ENCODE data around the gene MEGF11. TPM values are rescaled to one million over a fixed set of nuclear protein-coding genes. Genes with fewer than 3 reads are reported as not detected.

Gene MEGF11
- polyA plus RNA-seq, 3 donors: 2.6 to 3.5 (median 2.7) TPM

DNA sequence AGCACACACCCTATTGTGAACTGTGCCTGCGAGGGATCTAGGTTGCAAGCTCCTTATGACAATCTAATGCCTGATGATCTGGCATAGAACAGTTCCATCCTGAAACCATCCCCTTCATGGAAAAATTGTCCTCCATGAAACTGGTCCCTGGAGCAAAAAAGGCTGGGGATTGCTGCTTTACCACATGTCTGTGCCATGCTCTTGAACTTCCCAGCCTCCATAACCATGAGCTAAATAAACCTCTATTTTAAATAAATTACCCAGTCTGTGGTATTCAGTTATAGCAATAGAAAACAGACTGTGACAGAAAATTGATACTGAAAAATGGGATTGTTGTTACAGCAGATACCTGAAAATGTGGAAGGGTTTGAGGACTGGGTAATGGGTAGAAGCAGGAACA is 221.5 kb downstream of the MEGF11 start:
- DNase-seq: no peak

DNA sequence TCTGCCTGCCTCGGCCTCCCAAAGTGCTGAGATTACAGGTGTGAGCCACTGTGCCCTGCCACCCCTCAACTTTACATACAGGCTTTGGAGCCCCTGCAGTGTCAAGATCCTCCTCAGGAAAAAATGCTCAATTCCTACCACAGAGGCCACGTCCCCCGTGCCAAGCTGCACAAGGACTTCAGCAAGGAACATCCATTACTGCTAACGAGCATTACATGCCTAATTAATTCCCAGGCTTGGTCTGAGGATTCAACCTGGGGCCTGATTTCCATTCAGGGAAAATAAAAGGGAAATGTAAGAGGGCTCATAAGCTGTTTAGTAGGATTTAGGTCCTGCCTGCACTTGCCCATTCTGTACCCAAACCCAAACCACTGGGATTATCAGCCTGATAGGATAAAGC is 222.9 kb downstream of the MEGF11 start:
- no peak for DNase-seq

DNA sequence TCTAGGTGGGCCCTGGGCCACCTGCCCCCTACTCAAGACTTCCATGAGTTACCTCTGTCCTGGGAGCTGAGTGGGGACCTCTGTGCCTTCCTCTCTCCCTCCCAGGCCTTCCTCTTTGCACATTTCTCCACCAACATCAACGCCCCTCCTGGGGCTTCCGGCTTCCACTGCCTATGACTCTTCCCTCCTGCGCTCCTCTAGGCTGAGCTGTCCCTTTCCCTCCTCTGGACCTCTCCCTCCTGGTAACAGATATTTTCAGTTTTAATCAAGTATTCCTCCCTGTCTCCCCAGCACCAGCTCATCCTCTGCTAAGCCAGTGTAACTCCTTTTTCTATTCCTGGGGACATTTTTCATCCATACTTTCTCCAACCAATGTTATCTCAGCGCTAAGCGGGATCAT is 223.9 kb downstream of the MEGF11 start:
- DNase-seq: no peak

DNA sequence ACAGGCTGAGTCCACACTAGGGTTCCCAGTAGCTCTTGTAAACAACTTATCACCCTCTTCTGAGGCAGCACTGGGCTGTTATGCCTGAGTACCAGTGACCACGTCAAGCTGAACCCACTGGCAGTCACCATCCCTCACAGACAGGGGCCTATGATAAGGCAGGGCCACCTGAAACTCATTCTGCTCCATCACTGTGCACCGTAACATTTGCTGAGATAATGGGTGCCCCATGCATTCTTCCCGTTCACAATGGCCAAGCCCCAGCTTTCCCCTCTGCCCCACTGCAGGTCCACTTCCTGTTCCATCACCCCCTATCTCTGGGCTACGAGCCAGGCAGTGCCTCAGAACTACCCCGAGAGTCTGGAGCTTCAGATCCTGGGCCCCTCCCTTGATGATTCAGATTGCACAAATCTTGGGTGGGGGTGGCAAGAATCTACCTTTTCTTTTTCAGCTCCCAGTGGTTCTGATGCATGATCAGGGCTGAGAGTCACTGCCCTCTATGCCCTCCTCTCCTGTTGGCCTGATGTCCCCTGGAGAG is 226.2 kb downstream of the MEGF11 start:
- no peak for DNase-seq

DNA sequence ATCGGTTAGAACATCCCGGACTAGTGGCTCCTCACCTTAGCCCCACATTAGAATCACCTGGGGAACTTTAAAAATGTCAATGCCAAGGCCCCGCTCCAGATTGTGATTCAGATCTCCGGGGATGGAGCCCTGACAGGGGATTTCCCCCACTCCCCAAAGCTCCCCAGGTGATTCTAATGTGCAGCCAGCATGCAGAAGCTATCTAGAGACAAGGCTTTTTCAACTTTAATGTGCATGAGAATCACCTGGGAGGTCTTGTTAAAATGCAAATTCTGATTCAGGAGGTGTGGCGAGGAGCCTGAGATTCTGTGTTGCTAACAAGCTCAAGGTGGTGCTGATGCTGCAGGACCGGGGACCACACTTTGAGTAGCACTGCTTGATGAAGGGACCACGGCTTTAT is 227.6 kb downstream of the MEGF11 start:
- DNase-seq: no peak

DNA sequence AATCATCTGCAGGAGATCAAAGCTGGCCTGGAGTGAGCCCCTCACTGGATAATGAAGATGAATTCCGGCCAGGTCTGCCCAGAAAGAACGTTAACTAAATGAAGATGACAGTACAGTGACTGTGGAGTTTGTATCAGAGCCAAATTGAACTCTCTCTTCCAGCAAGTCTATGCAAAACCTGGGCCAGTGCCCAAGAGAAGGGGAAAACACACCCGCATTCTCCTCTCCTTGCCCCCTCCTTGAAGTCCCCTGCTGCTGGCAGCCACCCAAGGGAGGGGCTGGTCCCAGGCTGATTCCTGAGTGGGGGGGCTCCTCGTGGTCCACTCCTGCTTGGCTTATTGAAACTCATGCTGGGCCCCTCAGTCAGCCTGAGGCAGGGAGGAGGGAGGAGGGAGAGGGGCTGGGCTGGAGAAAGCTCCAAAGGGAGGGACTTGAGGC is 228.5 kb downstream of the MEGF11 start:
- no peak for DNase-seq

DNA sequence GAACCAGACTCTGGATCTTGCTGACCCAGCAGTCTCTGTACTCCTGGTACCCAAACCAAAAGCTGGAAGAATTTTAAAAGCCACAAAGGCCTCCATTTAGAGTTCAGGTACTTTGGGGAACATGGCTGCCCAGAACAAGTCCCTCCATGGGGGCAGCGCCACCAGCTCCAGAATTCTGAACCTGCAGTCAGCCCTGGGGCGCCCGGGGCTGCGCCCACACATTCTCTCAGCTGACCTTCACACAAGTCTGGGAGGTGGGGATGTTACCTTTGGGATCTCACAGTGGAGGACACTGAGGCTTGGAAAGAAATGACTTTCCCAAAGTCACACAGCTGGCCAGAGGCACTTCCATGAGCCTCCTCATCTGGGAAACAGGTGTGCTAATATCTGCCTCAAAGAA is 229.4 kb downstream of the MEGF11 start:
- DNase-seq: no peak

DNA sequence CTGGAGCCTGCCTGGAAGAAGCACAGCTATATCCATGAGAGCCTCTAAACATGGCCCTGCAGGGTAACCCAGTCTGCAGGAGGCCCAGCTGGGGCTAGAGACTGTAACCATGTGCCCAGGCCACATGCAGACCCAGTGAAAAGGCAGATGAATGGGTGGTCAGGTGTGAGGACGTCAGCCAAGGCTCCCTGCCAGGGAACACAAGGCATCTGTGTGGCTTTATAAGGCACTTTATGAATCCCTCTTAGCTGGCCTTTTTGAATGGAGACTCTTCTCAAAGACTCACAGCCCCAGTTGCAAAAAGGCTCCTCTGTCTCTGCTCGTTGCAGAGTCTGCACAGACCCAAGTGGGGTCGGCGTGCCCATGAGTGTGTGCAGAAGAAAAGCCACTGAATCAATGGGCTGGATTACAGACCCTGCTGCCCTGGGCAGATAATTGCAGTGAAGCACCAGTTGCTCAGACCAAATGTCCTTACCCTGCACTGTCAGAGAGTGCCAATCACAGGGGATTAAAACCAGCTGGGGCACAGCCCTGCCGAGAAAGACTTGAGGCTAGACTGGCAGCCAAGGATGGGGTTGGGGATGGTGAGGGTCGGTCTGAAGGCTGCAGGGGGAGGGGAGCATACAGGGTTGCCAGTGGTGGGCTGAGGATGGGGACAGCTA is 230.1 kb downstream of the MEGF11 start:
- DNase-seq: no peak

DNA sequence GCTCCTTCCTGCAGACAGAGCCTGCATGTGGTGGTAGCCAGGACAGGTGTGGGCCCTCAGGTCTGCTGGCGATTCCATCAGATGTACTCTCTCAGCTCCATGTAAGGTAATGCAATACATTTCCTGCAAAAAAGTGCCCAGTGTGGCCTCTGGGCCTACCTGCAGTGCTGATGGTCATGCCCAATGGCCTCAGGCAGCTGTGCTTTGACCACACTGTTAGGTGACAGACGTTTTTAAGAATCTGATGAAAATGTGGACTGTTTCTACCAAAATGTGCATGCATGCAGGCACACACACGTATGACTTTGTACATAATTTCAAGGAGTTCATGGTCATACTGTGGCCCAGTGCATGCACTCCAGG is 231.4 kb downstream of the MEGF11 start:
- DNase-seq: no peak

DNA sequence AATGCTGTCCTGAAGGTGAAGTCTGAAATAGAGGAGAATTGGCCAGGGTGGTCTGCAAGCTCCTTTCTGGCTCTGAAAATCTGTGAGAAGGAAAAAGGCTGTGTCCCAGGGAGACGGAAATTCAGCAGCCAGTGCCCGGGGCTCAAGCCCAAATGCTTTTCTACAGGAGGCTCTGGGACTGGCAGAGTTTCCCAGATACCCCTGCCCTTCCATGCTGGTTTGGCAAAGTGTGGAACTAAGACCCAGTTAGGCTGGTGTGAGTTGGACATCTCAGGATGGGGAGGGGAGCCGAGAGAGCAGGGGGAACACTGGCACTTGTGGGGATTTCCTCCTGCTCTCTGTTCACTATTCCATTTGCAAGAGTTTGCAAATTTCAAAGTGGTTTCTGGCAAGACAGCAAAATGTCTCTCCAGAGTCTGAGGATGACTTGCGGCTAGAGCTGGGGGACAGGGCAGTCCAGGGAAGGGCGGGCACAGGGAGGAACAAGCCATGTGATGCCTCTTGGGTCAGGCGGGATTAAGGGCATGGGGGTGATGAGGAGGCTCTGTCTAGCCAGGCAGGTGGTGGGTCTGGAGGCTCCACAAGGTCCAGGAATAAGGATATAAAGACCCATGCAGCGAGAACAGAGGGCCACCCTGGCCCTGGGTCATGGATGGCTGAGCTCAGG is 231.9 kb downstream of the MEGF11 start:
- no peak for DNase-seq

DNA sequence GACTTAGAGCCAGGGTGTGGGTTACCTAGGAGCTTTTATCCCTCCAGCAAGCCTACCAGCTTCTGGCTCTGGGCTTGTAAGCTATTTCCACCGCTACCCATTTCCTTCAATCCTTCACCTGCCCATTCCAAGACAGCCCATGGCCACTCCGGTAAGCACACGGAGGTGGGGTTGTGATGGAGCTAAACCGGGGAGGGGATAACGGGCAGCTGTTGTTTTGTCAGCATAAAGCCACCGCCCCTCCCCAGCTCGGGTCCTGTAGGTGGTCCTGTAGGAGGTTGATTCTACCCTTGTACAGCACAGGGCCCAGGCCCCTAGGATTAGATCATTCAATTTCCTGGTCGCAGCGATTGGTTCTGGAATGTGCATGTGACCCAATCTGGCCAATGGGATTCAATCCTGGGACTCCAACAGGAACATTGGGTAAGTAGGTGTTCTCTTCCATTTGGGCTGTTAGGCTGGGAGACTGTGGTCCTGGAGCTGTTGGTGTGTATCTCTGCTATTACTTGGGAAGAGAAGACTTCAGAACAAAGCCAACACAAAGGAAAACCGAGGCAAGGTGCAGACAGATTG is 233.6 kb downstream of the MEGF11 start:
- no peak for DNase-seq

DNA sequence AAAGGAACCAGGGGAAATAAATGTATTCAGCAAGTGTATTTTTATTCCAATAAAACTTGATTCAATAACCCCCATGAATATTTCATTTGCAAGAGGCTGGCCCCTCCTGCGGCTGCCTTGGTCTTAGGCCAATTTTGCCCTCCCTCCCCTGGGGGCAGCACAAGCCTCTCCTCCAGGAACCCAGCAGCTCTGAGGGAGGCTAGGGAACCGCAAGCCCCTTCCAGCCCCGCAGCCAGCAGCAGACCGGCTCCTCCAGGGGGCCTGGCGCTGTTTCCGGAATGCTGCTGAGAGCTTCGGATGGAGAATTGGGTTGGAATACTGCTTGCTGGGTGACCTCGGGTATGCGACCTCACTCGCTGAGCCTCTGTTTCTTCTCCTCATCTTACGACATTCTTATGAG is 234.2 kb downstream of the MEGF11 start:
- DNase-seq: no peak

DNA sequence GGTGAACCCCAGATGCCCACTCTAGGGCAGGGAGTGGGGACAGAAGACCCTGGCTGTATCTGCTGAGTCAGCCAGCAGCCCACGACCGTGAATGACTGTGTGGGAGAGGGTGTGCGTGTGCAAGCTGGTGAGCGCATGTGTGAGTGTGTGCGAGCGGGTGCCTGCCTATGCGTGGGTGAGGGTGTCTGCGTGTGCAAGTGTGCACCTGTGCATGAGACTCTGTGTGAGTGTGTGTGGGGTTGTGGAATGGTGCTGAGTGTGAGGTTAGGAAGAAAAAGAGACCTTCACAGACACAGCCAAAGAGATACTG is 235.1 kb downstream of the MEGF11 start:
- DNase-seq: no peak

DNA sequence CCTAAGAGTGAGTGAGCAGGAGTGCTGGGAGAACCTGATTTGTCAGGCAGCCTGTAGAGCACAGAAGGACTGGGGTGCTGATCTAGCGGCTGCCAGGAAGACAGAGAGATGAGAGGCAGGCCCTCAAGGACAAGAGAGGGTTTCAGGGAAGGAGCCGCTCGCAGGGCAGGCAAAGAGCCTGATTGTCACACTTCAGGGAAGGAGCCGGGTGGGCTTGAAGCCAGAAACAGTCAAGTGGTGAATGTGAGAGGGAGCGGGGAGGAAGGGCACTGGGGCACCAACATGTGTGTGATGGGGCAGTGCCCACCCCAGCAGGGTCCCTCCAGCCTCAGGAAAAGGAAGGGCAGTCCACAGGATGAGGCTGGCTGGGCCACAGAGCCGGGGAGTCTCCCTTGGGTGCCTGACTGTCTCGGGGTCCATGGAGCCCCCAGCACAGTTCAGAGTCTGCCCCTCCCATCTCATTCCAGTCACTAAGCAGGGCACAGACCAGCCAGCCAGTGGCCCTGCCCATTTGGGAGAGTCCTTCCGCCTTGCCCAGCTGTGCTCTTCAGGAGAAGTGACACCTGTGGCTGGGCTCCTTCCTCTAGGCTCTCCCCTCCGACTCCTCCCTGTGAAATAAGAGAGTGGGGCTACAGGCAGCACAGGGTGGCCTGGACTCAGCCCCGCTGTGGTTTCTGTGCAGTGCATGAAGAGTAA is 235.6 kb downstream of the MEGF11 start:
- DNase-seq: no peak

DNA sequence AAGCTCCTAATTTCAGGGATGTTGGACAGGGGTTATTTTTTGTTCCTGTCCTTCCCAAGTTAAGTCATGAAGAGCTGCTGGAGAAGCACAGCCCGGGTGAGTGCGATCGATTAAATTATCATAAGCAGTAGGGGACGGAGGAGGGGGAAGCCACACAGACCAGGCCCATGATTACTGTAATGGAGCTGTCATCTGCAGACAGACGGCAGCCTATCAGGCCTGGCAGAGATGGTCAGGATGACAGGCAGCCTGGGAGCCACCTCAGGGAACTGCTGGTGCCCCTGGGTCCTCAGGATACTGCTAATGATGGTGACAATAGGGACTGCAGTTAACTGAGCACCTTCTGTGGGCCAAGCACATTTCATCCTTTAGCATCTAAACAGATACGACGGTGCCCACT is 236.6 kb downstream of the MEGF11 start:
- no peak for DNase-seq

DNA sequence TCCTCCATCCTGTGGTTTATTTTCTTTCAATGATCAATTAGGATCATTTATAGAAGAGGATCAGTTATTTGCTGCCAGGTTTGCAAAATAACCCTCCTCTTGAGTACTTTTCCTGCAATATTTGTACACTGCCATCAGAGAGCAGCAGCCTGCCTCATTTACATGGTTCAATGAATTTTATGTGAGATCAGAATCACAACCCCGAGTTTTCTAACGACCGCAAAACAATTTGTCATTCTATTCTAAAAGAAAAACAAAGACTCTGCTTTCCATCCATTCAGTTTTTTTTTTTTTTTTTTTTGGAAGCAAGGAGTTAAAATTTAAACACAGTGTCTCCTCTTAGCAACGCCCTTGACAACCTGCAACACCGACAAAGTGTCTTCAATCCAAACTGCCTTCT is 237.4 kb downstream of the MEGF11 start:
- no peak for DNase-seq

DNA sequence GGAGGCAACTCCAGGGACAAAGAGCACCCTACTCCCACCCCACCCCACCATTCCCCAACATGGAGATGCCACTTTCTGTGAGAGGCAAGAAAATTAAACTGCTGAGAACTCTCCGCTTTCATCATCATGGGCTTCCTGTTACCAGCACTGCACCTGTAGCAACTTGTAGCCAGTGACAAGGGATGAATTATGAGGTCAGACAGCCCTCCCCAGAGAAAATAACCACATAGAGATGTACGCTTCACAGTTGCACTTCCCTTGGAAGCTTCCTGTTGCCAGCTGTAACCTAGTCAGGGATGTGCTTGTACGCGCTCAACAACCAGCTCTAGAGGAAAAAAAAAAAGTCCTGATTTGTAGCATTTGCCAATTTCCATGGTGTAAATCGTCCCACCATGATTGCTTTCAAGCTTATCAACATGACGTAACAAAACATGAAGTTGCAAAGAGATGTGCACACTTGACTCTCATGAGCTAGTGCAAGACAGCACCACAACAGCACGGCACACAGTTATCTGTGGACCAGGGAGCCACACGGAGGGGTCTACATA is 238.8 kb downstream of the MEGF11 start:
- DNase-seq: no peak

DNA sequence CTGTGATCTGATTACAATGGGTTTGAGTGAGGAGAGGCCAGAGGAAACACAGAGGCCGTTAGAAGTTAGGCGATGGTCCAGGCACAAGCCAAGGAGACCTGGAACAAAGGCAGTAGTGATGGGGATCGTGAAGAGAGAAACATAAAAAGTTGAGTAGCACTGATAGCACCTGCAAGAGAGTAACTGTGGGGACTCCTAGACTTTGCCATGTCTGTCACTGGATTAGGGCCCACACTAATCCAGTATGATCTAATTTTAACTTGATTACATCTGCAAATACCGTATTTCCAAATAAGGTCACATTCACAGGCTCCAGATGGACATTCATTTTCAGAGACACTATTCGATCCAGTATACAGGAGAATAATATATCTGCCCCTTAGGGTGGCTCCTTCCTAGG is 239.5 kb downstream of the MEGF11 start:
- no peak for DNase-seq

DNA sequence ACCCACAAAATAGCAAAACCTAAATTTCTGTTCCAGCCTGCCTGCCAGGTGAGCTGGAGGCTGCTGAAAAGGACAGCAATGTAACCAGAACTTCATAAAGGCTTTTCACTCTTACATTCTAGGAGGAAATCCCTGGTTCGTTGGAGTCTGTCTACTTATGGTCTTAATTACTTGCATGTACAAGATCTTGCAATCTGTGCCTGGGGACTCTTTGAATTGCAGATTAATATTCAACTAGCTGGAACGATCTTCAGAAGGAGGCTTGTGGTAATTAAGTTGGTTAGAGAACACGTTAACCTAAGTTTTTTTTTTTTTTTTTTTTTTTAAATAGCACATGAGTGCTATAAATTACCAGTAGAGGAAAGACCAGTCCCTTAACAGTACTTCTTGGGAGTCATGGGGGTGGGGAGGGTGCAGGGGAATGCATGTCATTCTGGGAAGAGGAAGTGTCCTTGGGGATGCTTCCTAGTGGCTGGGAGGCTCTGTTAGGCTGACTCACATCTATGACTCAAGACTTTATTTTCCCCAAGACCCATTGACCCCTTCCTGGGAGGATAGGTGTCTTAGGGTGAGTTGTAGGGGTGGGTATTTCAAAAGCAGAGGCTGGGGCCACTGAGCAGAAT is 244.5 kb downstream of the MEGF11 start:
- DNase-seq: no peak

DNA sequence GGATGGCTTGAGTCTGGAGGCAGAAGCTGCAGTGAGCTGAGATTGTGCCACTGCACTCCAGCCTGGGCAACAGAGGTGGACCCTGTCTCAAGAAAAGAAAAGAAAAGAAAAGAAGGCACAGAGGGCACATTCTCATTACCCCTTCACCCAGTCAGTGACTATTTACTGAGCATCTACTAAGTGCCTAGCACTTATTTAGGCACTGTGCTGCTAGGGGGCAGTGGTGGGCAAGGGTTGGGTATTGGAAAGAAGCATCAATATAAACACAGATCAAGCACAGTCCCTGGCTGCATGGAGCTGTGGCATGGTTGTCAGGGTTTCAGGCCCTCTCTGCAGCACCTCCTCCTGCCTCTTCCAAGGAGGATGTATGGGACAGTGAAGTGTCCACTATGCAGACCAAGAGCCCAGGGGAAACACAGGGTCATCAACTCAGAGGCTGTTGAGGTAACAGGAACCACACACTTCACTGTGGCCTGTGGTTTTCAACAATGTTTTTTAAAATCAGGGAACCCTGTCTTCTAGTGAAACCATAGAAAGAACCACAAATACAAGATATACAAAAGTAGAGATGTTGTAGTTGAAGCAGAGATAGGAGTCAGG is 245.8 kb downstream of the MEGF11 start:
- no peak for DNase-seq

DNA sequence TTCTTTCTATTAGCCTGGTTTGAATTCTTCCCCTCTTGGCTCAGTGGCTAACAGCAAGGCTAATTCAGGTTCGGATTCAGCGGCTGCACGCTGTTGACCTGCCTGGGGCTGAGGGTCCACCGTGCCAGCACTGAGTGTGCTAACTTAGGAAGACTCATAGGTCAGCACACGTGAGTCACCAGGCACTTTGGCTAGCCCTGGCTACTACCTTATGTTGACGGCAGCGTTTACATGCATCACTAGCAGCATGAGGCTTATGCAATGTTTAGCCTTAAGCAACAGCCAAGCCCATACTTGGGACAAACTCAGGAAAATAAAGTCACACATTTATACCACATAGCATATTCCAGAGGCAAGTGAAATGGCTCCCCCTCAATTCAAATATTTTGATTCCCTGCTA is 246.6 kb downstream of the MEGF11 start:
- DNase-seq: no peak
